HPDE6-E6E7 (cell line): ENCODE results near the gene LOXL3.
A peak's percentile ranks its signal among the peaks of the same experiment; 100 is the strongest.

ENCODE experiments used
- DNase-seq: peaks from one replicate; pipeline ENCODE4 v3.0.0; 2011; ENCODE audit warnings: missing footprints; ENCODE audit errors: extremely low spot score

The LOXL3 gene

GRCh38 chr2:74550231-74550630, 3.5 kb downstream of the LOXL3 start:
- no peak for DNase-seq

DNA sequence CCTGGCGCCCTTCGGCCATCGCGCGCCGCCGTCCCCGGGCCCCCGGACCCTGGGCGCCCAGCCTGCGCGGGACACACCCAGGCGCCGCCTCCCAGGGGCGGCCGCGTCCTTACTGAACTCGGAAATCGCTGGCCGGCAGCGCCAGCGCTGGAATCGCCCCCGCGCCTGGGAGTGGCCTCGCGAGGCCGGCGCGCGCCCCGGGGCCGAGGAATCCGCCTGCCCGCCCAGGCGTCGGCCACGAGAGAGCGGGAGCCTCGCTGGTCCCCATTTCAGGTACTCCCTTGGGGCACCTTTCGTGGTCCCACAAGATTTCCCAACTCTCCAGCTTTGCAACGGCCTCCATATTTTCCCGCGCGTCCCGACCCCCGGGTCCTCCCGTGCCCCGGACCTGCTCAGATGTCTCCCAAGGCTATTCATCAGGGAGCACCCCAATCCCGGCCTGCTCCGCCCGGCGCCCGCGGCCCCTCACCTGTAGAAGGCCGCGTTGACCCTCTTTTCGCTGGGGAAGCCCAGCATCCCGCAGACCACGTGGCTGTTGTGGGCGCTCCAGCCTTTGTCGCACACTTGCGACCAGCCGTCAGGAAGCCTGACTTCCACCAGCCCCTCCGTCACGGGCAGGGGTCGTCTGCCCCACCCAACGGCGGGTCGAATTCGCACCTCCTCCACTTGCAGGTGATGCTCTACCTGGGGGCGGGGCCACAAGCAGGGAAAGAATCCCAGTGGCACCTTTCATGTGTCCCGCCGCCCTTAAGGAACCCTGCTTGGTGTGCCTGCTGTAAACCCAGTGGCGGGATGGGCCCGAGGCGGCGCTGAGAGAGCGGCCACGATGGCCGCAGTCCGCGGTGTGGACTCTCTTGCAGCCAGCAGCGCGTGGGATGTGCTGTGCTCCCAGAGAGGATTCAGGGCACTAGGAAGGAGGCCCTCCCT, 4.6 kb downstream of the LOXL3 start:
- DNase-seq: peak; percentile 55

GRCh38 chr2:74548285-74548899, 5.3 kb downstream of the LOXL3 start:
- DNase-seq: no peak

DNA sequence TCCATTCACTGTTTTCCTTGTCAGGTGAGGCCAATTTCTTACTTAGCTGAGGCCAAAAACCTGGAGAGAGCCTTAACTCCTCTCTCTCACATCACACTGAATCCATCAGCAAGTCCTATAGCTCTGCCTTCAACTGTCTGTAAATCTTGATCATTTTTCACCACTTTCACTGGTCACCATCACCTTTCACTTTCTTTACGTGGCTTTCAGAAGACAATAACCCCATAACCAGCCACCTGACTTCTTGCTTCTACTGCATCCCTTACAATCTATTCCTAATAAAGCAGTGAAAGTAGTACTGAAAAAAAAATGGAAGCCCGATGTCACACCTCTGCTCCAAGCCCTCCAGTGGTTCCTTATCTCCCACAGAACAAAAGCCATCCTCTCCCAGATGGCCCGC, 7.7 kb downstream of the LOXL3 start:
- DNase-seq: no peak

DNA sequence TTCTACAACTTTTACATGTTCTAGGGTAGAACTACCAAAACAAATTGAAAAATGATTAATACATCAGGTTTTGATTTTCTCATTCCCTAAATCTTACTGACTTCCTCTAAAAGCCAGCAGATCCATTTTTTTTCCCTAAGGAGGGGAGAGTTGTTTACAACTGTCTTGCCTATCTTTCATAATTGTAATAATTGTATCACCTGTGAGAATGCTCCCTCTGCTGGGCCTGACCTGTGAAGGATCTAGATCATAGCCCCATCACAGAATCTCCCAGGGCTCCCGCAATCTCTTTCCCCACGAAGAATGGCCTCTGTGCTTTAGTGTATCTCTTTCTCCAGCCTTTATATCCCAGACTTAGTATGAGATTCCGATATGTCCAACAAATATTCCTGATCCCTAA, 9.1 kb downstream of the LOXL3 start:
- no peak for DNase-seq

GRCh38 chr2:74542978-74543377, 10.8 kb downstream of the LOXL3 start:
- no peak for DNase-seq

DNA sequence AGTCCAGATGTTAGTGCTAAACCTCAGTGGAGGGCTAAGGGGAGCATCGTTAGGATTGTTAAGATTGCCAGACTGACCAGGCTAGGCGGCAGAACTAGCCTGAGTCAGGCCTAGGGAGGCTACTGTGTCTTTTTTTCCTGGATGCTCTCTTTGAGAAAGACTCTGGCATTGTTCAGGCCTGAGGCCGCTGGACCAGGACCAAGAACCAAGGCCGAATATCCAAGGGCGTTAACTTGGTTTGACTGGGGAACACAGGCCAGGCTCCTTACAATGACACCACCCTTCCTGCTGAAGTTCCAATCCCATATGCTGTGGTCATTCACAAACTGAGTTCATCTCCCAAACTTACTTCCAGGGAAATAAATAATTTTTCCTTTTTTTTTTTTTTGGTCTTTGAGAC, 13.5 kb downstream of the LOXL3 start:
- no peak for DNase-seq

- DNase-seq: no peak
Measured at GRCh38 chr2:74538881-74539339, 14.8 kb downstream of the LOXL3 start.

DNA sequence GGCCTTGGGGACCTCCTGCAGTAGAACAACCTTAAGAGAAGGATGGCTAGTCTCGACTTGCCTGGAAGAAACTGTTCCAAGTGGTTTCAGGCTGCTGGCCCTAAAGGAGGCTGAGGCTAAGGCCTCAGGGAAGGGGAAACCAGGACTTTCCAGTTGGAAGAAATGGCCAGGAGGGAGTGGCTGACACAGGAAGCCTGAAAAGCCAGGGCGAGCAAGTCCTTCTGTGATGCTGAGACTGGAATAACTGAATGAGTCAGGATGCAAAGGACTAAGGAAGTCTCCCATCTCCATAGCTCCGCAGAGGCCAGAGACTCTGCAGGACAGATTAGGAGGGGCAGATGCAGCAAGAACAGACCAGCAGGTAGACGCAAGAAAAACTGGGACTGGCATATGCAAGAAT, 16.6 kb downstream of the LOXL3 start:
- DNase-seq: no peak

DNA sequence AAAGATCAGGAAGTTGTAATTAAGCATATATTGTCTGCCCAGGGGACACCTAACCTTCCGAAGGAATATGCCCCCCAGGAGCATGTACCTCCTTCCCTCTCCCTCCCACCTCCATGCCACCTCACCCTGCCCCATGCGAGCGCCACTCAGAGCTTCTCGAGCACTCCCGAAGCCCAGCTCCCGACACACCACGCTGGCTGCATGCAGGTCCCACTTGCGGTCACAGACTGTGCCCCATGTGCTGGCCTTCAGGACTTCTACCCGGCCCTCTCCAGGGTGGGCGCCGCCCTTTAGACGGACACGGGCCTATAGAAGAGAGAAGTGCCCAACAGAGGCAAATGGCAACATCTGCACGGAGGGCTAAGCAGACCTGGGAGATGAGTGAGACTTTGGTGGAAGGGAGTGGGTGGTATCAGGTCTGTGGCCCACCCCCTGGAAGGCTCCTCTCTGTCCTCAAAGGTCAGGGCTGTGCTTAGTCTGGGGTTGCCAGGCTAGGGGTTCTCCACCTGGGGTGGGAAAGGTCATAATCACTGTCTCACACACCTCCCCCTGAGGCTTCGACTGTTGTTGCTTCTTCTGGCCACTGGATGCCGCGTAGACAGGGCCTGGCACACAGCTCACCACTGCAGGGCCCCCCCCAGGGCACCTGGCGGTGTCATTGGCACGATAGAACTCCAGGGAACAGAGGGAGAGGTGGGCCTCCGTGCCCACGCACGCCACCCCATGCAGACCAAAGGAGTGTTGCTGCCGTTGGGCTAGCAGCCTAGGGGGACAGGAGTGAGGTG, 17.4 kb downstream of the LOXL3 start:
- no peak for DNase-seq

DNA sequence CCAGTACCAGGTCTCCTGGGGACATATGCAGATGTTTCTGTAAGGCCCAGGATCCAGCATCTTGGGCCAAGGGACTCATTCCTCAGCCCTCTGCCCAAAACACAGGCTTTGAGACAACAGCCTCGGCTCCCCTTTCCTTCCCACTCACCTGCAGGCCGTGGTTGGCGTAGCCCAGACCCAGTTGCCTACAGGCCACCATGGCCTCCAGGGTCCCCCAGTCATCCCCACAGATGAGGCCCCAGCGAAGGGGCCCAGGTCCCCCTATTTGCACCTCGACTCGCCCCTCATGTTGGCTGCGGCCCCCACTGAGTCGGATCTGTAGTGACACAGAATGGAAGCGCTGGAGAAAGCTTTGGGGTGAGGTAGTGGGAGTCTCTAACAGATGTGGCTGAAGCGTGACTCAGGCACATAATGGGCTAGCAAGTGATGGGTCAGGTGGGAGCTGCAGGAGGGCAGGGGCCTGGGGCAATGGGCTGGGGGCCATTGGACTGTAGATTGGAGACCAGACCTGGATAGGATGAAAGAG, 18.2 kb downstream of the LOXL3 start:
- no peak for DNase-seq

GRCh38 chr2:74534411-74534810, 19.3 kb downstream of the LOXL3 start:
- no peak for DNase-seq

DNA sequence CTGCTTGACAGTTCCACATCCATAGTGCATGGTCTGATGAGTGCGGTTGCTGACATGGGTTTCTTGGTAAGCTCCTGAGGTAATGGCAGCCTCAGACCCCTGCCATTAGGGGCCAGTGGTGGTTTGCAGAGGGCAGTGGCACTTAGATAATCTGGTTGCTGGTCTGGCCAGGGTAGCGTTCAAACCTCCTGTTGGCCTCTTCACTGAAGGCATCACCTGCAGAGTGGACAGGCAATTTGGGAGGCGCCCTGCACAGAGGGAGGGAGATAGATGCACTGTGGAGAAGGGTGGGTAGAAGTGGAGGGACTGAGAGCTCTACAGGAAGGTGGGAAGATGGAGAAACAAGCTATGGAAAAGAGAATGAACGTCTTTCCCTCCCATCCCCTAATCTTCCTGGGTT, 20.3 kb downstream of the LOXL3 start:
- no peak for DNase-seq

- no peak for DNase-seq
Measured at GRCh38 chr2:74532222-74532621, 21.5 kb downstream of the LOXL3 start.

- DNase-seq: no peak
Measured at GRCh38 chr2:74531666-74532065, 22.1 kb downstream of the LOXL3 start.

DNA sequence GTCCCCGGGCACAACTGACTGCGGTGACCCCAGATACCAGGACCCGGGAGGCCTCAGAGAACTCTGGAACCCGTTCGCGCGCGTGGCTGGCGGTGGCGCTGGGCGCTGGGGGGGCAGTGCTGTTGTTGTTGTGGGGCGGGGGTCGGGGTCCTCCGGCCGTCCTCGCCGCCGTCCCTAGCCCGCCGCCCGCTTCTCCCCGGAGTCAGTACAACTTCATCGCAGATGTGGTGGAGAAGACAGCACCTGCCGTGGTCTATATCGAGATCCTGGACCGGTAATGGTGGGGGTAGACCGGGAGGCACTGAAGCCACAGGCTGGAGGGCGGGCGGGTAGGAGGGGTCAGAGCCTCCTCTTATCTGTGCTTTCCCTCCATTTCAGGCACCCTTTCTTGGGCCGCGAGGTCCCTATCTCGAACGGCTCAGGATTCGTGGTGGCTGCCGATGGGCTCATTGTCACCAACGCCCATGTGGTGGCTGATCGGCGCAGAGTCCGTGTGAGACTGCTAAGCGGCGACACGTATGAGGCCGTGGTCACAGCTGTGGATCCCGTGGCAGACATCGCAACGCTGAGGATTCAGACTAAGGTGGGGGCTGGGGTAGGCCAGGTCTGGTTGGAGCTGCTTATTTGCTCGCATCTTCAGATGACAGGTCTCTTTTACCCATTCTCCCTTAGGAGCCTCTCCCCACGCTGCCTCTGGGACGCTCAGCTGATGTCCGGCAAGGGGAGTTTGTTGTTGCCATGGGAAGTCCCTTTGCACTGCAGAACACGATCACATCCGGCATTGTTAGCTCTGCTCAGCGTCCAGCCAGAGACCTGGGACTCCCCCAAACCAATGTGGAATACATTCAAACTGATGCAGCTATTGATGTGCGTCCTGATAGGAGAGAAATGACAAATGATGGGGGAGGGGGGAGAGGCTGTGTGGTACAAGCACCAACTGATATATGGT, 23.2 kb downstream of the LOXL3 start:
- DNase-seq: no peak

DNA sequence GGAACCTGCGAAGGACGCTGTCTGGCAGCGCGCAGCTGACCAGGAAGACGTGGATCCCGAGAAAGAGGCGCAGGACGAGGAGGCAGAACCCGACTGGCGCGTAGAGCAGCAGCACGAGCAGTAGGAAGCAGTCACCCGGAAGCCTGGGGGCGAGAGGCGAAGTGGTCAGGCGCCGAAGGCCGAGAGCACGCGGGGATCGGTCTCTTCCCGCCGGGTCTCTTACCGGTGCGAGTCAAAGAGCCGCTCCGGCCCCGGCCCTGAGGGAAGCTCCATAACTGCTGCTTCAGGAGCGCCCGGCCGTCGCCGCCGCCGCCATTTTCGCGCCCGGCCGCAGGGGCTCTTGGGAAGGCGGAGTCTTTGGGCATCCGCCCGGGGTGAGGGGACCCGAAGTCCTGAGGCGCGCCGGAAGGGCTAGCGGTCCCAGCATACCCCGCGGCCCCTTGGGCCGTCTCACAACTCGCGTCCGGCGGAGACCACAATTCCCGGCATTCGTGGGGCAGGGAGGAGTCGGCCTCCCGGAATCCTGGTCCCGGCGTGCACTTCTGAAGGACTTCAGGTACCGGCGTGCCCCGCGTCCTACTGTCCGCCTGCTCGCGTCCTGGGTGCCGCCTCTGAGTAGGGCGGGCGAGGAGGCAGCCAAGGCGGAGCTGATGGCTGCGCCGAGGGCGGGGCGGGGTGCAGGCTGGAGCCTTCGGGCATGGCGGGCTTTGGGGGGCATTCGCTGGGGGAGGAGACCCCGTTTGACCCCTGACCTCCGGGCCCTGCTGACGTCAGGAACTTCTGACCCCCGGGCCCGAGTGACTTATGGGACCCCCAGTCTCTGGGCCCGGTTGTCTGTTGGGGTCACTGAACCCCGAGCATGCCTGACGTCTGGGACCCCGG, 24.1 kb downstream of the LOXL3 start, which contains the start of the genes AUP1 and HTRA2:
Gene AUP1, minus strand, starts transcription at position 350 of the 882 bp plus-strand sequence. Its CDS starts 77 bp downstream, at position 273.
Gene HTRA2, plus strand, starts transcription at position 577 of the 882 bp plus-strand sequence. Its CDS starts 74 bp downstream, at position 651.
- DNase-seq: peak; percentile 99

- DNase-seq: no peak
Measured at GRCh38 chr2:74528600-74529356, 25.0 kb downstream of the LOXL3 start.

GRCh38 chr2:74527741-74528140, 26.0 kb downstream of the LOXL3 start:
- no peak for DNase-seq
